NCI-H1092 treated with DMSO at 0.1 percent for 48 hours (cell line): ENCODE results near the gene CTSH.

Source experiments
- DNase-seq: peaks from one replicate; lab custom pipeline; 2025; lab: John Stamatoyannopoulos, UW

Gene CTSH

GRCh38 chr15:78977591-78978347 lies 32.9 kb upstream of the CTSH start:
- no peak for DNase-seq

DNA sequence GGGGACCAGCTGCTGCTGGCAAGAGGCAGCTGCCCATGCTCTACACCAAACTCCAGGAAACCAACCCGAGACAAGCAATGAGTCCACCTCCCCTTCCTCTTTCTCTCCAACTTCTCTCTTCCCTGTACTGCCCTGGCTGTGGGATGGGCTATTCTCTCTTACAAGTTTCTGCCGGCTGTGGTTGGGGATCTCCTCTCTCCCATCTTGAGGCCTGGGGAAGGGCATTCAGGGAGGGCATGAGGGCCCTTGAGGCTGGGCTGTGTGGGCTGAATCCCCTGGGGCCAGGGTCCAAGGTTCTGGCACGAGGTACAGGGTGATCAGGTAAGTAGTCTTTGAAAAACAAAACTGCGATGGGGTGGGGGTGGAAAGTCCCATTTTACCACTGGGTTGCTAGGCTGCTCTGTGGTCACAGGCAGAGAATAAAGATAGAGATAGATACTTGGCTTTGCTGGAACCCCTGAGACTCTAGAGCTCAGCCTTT lies 32.3 kb upstream of the CTSH start:
- DNase-seq = no peak

- no peak for DNase-seq
These were observed 31.8 kb upstream of the CTSH start for GRCh38 chr15:78976691-78977090.

DNA sequence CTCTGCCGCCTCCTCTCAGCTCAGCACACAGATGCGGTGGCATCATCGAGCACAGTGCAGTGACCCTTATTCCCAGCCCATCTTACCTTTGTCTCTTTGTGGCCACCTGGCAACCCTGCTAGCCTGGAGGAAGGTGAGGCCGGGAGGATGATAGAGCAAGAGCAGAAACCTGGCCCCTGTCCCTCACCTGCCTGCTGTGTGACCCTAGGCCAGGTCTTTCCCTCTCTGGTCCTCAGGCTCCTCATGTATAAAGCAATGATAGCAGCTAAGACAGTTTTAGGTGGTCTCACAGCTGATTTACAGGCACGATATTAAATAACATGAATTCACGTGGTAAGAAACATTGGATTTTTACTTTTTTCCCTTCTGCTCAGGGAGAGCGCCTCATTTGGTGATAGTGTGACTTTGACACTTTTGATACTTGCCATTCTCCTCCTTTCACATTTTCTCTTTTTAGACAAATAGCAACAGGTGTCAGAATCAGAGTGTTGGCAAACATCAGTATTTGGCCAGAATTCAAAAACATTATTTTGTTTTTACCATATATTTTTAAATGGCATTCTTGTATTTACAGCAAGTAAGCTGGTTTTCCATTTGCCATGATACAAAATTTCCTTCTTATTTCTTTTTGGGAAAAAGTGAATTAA lies 29.5 kb upstream of the CTSH start:
- DNase-seq = no peak

GRCh38 chr15:78969687-78970349 lies 25.0 kb upstream of the CTSH start:
- DNase-seq = no peak

DNA sequence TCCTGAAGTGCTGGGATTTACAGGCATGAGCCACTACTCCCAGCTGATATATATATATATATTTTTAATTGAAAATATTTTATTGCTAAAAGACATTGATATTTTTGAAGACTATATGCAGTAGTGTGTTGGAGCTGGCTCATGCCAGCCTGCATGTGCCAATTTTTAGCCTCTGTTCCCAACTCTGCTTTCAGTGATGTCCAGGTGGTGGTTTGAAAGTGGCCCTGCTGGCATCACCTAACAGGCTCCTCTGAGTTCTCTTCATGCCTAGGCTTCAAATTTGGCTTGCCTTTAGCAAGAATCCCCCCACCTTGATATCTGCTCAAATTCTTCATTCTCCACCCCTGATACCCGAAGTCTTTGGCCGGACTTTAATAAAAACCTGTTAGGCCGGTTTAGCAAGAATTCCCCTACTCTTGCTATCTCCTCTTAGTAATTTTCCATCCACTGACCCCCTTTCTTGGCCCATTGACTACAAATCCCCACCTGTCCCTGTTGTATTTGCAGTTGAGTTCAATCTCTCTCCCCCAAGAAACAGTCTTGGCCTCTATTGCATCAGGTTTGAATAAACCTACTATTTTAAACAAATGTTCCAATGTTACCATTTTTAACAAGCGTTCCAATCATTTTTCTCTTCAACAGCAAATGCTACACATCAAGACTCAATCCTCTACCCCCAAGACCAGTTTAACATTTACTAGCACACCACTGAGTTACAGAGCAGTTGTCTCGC lies 23.9 kb upstream of the CTSH start:
- DNase-seq = no peak

DNA sequence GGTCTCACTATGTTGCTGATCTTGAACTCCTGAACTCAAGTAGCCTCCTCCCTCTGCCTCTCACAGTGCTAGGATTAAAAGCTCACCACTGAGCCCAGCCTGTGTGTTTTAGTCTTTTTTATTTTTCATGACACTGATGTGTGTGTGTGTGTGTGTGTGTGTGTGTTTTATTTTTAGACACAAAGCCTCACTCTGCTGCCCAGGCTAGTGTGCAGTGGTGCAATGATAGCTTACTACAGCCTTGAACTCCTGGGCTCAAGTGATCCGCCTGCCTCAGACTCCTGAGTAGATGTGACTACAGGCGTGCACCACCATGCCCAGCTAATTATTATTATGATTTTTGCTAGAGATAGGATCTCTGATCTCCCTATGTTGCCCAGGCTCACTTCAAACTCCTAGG lies 23.3 kb upstream of the CTSH start:
- no peak for DNase-seq

GRCh38 chr15:78960308-78960707 lies 15.5 kb upstream of the CTSH start:
- no peak for DNase-seq

DNA sequence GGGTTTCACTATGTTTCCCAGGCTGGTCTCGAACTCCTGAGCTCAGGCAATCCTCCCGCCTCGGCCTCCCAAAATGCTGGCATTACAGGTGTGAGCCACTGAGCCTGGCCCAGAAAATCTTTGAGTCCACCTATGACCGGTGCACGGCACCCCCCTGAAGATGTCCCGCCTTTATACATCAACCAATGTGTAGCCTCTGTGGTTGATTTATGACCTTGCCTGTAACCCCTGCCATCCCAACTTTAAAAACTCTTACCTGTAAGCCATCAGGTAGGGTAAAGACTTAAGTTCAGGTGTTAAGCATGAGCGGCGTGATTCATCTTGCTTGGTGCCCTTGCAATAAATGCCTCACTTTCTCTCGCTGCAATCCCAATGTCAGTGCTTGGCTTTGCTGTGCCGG lies 14.5 kb upstream of the CTSH start:
- DNase-seq = no peak

- DNase-seq = no peak
These were observed 12.7 kb upstream of the CTSH start for GRCh38 chr15:78957416-78958093.

- no peak for DNase-seq
These were observed 12.1 kb upstream of the CTSH start for GRCh38 chr15:78956937-78957336.

DNA sequence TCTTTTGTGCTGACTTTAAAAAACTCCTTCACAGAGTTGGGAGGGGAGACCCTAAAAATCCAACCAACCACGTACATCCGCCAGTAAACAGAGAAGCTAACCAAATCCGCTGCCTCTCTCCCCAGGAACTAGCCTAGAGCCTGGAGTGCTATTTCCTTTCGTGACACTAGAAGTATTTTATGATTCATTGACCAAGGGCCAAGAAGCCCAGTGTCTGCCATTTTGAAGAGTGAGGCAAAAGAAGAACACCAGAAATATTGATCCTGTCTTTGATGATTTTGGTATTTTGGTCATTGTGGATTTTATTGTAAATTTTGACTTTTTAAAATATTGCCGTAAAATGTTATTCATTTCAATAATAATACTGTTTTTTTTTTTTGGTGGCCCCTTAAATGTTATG lies 10.5 kb upstream of the CTSH start:
- DNase-seq = no peak

GRCh38 chr15:78951841-78952238 lies 7.0 kb upstream of the CTSH start:
- no peak for DNase-seq

DNA sequence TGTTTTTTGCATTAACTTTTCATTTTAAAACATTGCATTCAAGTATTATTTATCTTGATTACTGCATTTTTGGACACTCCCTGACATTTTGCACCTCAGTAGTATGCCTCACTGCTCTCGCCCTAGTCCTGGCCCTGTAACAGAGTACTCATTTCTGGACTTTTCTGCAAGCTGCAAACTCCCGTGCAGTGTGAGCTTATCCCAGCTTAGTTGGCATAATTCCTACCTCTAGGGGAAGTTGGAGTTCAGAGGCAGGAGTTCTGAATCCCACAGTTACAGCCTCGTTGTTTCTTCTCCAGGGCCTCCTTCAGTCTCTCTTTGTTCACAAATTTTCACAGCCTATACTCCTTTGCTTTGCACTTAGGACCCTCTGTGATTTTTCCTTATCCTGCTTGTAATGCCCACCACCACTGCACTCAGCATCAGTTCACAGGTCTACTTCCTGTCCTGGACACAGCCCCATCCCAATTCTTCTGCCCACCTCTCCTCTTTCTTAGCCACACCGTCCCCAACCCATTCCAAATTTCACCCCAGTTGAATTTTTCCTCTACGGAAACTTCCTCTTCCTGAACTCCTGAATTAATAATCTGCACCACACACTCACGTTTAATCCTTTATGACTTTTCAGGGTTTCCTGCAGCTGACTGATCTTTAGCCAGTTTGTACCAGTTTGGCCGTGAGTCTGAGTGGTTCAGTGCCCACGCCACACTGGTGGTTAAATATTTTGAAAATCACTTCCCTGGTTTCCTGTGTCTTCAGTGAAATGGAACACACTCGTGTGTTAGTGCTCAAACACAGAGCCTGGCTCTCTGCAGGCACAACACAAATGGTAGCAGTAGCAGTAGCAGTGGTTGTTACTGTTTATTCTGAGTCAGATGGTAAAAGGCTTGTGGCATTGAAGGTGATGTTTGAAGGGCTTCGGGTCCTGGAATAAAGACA lies 6.3 kb upstream of the CTSH start:
- no peak for DNase-seq

- no peak for DNase-seq
These were observed 5.5 kb upstream of the CTSH start for GRCh38 chr15:78950343-78950742.

DNA sequence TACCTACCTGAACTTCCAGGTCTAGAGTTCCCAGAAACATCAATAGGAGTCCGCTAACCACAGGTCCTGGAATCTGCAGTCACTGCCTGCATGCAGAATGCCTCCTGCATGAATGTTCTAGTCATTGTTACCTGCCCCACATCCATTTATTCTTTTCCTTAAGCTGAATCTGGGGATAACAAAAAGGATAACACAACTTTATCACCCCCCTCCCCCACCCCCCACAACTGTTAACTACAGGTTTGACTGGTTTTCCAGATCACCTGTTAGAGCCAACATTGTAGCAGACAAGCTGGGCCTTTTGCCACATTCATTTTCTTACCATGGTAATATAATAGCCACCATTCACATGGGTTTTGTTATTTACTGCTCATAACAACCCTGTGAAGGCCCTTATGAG lies 4.6 kb upstream of the CTSH start:
- DNase-seq = no peak

- DNase-seq = no peak
These were observed 2.7 kb upstream of the CTSH start for GRCh38 chr15:78947506-78947905.

DNA sequence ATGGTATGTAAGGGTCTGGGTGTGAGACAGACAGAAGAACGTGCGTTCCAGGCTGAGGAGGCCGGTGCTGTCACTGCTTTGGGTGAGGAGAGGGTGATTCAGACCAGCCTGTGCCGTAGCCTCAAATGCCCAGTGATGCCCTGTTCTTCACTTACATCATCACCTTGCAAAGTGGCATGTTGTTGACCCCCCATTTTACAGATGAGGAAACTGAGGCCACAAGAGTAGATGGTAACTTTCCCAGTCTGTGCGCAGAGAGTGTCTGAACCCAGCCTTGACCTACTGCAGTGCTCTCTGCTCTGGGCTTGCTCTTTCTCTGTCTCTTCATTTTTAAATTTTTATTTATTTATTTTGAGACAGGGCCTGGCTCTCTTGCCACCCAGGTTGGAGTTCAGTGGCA lies 1.6 kb upstream of the CTSH start:
- DNase-seq = no peak

GRCh38 chr15:78944202-78944625 lies 632 bp downstream of the CTSH start:
- DNase-seq = no peak

DNA sequence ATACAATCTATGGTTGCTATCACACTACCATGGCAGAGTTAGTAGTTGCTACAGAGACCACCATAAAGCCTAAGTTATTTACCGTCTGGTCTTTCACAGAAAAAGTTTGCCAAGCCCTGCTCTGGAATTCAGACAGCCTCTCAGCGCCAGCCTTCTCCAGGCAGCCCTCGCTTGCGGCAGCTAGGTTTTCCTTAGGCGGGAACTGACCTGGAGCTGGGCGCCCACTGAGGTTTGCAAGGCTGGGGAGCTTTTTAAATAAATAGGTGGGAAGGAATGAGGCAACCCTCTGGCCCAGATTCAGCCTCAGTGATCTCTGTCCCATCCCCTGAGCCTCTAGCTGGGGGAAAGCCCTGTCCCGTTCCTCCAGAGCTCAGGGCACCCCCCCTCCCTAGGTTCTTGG lies 1.2 kb downstream of the CTSH start:
- no peak for DNase-seq

- no peak for DNase-seq
These were observed 2.1 kb downstream of the CTSH start for GRCh38 chr15:78942741-78943140.
